GM21528 (cell line): ENCODE results near the gene NT5C1B.
A peak's percentile ranks its signal among the peaks of the same experiment; 100 is the strongest.

Source experiments
- ATAC-seq: cut with Tn5 transposase; IDR thresholded peaks from one replicate; pipeline ENCODE4 v1.9.1; 2021; ENCODE audit warnings: mild to moderate bottlenecking, moderate library complexity; ENCODE audit not compliant: unreplicated experiment, low FRiP score

NT5C1B gene

DNA sequence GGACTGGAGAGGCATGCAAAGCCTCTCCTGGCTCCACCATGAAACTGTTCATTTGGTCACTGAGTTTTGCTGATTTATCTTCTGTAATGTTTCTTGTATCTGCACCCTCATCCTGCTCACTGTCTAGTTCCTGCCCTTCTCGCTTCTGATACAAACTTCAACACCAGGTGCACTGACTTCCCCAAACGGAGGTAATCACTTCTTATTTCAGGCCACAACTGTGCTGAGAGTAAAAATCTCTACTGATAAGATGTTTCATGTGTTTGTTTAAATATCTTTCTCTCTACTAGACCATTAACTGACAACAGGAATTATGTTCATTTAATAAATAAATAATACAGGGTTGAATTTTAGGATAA is 10.9 kb upstream of the NT5C1B start:
- ATAC-seq: no peak

DNA sequence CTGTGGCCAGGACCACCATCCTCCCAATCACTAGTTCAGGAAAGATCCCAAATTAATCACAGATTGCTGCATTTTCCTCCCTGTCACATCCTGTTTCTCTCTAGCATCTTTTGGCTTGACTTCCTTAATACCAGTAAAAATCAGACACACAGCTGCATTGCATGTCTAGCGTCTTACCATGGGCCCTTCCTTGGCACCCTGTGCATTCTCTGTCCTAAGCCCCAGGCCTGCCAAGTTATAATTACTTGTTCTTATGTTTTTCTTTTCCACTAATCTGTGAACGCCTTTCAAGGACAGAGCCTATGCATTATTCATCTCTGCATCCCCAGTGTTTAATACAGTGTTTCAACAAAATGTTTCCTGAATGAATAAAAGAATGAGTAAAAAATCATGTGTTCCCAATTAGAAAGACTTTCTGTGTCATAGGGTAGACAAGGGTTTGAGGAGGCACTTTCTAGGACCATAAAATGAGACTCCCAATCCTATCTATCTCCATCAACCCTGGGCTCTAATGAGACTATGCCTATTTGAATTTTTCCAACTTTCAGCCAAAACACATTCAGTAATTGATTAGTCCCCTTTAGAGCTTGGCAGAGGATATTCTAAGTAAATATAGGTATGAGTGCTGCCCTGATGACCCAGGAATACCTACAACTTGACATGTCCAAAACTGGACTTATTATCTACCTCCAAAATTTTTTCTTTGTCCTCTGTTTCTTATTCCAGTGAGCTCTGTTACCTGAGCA is 10.3 kb upstream of the NT5C1B start:
- ATAC-seq: no peak

DNA sequence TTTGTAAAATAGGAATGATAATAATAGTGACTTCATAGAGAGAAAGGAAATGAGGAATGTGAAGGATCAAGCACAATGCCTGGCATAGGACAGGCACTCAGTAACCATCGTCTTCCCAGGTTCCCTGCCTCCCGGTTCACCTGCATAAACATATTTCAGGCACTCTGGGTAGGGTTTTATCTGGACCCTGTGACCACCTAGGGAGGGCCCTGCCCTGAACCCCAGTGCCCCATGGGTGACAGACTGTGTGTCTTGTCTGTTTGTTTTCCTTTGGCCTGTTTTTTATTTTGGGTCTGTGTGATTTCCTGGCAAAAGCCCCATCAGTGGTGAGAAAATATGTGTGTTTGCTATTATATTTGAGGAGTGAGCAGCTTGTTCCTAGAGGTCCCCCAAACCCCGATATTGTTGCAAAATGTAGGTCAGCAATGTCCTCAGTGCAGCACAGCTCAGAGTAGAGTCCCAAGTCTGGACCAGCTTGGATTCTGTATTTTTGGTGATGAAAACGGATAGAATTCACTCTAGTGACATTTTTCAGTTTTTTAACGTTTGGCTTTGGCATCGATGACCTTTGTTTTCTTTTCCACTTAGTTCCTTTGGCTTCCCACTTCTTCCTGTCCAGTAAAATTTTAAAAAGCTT is 9.6 kb upstream of the NT5C1B start:
- ATAC-seq: no peak

DNA sequence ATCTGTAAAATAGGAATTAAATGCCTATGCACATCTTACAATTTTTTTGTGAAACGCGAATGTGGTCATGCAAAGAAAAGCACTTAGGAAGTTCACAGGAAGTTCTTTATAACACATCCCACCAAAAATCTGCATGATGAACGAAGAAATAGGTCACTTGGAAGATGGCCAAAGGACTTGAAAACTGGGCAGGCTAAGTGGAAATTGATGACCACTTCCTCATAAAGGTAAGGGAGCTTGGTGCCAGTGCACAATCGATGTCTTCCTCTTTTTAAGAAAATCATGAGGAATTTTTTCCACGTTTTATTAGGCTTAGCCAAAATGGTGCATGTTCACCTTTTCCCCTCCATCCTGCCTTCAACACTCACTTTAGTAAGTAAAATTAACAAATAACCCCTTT is 8.2 kb upstream of the NT5C1B start:
- no peak for ATAC-seq

DNA sequence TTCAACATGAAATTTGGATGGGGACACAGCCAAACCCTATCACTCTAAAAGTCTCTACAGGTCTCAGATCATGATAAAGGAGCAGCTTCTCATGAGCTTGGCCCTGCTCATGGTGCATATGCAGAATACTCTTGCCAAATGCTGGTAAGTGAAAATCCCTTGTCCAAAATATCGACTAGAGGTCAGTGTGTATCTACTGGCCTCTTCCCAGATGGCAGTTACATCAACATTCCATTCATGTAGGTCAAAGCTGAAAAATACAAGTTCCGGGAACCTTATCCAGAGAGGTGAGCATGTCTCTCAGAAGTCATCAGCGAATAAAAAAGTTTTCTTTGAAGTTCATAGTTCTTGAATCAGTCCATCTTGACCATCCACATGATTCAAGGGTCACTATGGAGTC is 7.6 kb upstream of the NT5C1B start:
- no peak for ATAC-seq

DNA sequence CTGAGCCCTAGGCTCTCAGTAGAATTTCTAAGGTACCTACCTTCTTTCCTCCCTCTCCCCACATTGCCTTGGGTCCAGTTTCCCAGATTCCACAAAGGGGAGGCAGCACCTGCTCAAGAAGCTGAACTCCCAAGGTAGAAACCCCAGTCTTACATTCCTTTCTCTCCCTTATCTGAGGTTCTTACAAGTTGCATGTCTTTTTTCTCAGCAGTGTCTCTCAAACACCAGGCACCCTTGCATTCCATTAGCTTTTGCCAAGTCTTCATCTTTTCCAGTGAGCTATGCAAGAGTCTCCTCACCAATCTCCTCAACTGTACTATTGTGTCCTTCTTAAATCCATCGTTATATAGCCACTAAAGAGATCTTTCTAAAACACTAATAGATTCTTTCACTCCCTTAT is 4.1 kb upstream of the NT5C1B start:
- ATAC-seq: no peak

DNA sequence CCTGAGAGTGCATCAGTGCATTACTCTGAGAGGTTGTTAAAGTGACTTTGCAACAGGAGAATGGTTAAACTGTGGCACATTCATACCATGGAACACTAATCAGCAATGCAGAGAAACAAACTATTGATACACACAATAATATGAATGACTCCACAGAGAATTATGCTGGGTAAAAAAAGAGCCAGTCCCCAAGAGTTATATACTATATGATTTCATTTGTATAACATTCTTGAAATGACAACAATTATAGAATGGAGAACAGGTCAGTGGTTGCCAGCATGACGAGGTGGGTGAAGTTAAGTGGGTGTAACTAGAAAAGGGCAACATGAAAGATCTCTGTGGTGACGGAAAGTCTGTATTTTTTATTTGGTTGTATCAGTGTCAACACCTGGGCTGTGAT is 3.0 kb upstream of the NT5C1B start:
- no peak for ATAC-seq

DNA sequence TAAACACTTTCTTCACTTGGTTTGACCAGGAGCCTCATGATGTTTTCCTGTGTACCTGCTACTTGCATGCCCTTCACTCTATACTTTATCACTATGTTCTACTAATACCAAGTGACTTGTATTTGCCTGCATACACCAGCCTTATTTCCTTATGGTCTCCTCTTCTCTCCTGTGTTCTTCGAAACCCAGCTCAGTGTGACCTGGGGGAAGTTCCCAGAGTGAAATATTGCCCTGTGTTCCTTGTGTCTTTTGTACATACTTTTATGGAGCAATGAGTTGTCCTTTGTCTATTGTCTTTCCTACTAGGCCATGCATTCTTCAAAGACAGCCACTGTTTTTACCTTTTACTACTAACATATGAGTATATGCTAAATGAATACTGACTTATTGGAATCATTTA is 567 bp downstream of the NT5C1B start:
- ATAC-seq: no peak

DNA sequence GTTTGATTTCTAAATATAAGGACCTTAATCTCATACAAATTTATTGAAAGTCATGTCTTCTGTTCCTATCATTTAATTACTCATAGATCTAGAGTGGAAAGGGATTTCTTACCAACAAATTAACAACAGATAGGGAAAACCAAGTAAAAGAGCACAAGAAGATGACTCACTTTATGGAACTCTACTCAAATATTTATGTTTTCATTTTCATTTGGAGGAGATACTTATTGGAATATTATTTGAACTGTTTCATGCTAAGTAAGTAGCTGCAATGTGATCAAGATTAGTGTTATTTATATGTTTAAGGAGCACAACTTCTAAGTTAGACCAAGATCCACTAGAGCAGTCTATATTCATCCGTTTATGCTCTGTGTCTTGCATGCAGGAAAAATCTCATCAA is 1.3 kb downstream of the NT5C1B start:
- ATAC-seq: no peak

DNA sequence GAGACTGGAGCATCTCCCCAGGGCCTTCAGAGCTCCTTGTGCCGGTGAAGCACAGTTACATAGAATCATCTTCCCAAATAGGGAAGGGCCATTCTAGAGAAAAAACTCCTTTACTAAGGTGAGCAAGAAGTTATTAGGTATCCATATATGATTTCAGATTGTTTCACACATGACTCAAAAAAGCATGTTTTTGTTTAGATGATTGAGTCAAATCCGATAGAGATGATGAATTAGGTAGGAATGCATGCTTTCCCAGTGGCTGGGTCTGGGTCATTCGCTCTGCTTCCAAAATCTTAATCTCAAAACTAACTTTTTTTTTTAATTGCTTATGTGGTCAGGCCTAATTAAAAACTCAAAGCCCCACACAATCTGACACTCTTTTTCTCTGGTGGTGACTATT is 3.8 kb downstream of the NT5C1B start:
- ATAC-seq: no peak

DNA sequence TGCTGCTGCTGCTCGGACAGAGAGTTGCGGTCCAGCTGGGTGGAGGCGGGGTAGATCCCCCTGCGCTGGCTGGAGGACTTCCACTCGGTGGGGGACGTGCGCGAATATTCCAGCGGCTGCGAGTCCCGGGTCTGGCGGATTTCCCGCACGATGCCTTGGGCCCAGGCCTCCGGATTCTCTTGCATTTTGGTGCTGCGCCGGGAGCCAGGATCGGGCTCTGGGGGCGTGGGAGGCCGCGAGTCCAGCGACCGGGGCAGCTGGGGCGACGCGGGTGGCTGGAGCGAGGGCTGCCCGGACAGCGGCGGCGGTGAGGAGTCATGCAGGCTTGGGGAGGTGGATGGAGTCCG is 4.8 kb downstream of the NT5C1B start:
- no peak for ATAC-seq

DNA sequence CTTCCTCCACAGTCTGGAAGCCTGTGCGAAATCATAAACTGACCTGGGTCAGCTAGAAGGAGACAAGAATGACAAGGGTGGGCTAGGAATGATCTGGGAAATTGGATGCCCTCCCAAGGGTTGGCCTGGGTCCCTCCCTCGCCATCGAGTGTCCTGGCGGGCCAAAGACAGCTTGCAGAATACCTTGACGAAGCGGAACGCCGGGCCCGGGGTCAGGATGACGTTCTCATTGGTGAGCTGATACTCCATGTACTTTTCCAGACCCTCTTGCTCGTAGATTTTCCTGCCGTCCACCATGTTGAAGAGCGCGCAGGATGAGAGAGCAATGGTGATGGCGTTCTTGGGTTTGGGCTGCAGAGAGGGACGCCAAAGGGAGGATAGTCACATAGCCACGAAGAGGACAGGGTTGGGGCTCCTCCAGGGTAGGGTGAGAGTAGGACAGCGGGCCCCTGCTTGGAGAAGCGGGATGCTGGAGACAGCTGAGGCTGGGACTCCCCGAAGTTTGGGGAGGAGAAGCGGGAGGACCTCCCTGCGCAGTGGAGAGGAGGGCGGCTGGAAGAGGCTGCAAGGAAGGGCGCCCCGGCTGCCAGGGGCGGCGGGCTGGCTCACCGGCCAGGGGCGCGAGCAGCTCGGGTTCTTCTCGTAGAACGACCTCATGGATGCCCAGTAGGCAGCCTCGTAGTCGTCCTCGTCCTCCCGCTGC is 5.3 kb downstream of the NT5C1B start:
- no peak for ATAC-seq

DNA sequence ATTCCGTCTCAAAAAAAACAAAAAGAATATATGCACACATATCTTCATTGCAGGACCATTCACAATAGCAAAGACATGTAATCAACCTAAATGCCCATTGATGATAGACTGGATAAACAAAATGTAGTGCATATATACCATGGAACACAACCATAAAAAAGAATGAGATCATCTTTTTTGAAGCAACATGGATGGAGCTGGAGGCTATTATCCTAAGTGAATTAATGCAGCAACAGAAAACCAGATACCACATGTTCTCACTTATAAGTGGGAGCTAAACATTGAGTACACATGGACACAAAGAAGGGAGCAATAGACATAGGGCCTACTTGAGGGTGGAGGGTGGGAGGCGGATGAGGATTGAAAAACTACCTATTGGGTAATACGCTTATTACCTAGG is 8.8 kb downstream of the NT5C1B start:
- ATAC-seq: no peak

DNA sequence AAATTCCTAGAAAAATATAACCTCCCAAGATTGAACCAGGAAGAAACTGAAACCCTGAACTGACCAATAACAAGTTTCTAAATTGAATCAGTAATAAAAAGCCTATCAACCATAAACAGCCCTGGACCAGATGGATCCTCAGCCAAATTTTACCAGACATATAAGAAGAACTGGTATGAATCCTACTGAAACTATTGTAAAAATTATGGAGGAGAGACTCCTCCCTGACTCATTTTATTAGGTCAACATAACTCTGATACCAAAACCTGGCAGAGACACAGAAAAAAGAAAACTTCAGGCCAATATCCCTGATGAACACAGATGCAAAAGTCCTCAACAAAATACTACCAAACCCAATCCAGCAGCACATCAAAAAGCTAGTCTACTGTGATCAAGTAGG is 11.3 kb downstream of the NT5C1B start:
- no peak for ATAC-seq

DNA sequence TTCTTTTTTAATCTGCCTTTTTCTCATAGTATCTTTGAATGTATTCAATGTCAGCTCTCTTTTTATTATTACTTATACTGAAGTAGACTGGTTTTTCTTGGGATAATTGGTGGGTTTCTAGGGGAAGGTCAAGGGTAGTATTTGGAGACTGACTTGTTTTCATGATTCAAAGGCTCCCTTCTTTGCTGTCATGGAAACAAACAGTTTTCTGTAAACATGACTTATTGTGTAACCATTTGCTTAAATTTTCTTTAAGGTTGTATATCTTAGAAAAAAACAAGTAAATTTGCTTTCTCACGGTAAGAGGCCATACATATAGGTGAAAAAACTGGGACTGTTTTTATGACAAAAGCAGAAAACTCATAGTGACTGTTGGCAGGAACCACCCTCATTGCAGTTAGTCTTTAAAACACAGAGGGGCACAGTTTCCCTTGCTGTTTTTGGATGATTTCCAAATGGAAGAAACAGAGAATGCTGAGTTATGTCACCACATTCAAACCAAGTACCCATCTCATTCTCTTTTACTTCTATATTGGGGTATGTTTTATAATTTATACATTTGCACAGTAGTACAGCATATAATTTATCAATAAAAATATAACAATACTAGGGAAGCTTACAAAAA is 23.1 kb downstream of the NT5C1B start:
- ATAC-seq: no peak

DNA sequence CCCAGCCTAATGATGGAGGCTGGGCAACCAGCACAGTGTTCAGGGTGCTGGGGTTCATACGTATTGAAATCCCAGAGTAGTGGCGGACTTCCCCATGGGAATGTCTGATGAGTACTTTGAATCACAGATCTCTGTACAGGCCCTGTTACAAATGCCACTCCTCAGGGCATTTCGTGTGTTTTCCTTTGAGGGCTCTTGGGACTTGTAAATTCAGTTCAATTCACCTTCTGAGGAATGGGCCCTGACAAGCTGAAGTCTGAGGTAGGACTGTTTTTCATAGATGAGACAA is 28.6 kb downstream of the NT5C1B start:
- peak; percentile 2 for ATAC-seq

DNA sequence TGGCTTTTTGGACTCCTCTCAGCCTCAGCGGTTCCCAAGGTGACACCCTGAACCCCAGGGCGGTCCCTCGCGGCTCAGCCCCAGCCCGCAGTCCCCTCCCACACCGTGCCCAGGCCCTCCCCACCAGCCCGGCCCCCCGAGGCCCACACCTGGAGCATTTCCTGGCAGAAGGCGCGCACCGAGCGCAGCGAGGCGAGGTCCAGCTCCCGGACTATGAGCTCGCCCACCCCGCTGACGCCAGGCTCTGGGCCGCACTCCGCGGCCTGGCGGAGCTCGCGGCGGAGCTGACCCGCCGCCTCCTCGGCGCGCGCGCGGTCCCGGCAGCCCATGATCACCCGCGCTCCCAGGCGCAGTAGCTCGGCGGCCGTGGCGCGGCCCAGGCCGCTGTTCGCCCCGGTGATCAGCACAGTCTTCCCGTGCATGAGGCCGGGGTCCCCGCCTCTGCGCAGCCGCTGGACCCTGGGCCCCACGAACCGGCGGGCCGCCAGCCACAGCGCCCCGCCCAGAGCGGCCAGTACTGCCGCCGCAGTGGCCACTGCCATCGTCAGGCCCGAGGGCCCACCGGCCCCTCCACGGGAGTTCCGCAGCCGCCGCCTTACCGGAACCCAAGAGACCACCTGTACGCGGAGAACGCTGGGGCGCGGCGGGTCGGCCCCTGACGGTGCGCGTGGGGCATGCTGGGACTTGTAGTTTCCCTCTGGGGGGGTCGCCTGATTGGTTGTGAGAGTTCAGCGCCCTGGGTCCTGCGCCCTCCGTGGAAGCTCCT is 29.2 kb downstream of the NT5C1B start, which contains the start of gene RDH14:
Gene RDH14, minus strand, starts transcription at position 623 of the 766 bp plus-strand sequence. Its CDS starts 81 bp downstream, at position 542.
- ATAC-seq: peak; percentile 98

DNA sequence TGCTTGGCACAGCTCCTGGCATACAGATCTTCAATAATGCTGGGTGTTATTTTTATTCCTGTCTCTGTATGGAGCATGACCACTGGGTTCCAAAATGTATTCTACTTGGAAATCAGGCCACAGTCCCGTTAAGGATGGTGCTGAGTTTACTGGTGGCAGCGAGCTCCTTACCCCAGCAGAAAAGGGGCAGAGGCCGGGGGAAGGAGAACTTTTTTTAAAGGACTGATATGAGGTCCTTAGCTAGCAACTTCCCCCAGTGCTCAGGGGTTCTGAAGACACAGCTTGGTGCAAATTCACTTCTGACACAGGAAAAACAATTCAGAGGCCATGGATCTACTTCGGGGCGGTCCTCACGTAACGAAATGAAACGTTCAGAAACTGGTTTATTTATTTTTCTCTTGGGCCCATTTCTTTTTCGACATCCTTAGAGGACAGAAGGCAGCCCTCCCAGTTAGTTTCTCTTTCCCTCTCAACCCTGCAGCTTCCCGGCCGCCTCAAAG is 29.8 kb downstream of the NT5C1B start:
- no peak for ATAC-seq

DNA sequence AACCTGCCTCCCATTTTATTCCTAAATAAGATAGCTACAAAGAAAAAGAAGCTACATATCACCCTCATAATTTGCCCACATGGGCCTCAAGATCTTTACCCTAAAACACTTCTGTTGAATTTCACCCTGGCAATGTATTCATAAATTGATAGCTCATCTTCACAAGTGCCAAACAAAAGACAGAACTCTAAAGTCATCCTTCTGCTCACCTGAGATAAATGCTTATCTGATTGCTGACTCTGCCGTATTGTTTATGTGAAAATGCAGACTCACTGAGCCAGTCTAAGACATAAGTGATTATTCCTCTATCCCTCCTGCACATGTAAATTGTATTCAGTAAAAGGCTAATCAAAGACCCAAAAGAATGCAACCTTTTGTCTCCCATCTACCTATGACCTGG is 30.9 kb downstream of the NT5C1B start:
- ATAC-seq: no peak

DNA sequence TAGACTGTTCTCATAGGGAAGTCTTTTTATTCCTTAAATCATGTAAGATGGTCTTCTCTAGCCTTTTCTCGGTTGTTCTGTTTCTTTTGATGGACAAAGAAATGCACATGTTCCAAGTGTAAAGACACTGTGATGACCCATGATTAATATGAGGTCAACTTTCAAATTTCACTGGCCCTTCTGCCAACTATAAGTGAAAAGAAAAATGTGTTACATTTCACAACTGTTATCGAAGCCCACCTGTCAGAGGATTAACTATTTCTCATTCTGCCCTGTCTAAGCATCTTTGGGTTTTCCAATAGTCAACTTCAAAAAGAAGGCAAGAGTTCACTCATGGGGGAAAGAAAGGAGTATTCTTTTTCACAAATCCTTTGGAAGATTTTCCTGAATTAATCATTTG is 32.2 kb downstream of the NT5C1B start:
- no peak for ATAC-seq
